Stimulated activated CD4-positive, alpha-beta T cell treated with anti-CD3 and anti-CD28 coated beads, Interleukin-4, amount 100 ng/mL, for 24 hours (primary cell): ENCODE measurements around the gene CADM2.
"Not testable (repeated sequence)": the region's sequence is repeated elsewhere in the genome, so short reads cannot be mapped to it uniquely, and the experiment has no call there.

Source experiments
- DNase-seq: peaks from one replicate; pipeline ENCODE4 v3.0.0-alpha.2; 2020

The CADM2 gene

DNA sequence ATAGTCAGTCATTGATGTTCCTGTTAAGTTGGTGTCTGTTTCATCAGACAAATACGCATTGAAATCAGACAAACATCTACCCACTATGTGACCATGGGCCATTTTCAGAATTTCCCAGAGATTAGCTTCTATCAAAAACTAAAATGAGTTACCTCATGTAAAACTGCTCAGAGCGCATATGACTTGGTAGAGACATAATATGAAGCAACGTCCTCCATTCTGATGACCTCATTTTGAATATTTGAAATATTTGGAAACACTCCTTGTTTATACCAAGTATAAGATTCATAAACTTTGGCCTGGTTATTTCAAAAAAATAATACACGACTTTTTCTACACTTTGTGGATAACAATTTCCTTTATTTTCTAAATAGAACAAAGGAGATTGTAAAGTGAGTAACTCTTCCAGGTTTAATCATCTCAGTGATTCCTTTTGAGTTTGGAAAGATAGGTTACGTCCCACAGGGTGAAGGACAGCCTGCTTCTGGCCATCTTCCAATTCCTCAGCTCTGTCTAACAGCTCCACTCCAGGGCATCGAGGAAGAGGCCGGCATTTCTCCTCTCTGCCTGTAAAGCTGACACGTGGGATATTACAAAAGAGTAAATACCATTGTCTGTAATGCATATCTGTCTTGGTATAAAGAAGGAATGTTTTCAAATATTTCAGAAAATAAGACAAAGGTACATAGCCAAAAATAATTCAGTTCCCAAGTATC is 122.6 kb downstream of the CADM2 start:
- DNase-seq = no peak

DNA sequence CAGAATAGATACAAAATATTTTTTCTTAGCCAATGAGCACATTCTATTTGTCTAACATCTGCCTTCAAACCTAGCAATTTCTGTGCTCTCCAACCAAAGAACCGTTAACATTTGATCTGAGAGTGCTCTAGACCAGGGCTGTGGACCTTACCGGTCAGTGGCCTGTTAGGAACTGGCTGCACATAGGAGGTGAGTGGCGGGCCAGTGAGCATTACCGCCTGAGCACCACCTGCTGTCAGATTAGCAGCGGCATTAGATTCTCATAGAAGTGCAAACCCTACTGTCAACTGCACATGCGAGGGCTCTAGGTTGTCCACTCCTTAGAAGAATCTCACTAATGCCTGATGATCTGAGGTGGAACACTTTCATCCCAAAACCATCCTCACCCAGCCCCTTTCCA is 131.7 kb downstream of the CADM2 start:
- DNase-seq = no peak

DNA sequence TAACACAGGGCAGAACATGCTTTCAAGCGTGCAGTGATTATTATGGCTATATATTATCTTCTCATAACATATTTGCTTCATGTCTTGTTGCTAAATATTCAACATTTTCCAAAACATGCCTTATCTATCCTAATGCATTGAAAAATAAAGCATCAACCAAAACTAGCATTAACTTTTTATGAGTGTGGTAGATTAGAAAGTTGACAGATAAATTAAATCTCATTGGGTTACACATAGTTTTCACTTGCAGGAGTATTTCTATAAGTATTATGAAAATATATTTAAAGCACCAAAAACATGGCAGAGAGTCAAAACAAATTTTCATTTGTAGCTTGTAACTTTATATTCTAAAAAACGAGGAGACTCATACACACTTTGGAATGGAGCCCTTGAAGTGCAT is 141.5 kb downstream of the CADM2 start:
- DNase-seq = no peak

DNA sequence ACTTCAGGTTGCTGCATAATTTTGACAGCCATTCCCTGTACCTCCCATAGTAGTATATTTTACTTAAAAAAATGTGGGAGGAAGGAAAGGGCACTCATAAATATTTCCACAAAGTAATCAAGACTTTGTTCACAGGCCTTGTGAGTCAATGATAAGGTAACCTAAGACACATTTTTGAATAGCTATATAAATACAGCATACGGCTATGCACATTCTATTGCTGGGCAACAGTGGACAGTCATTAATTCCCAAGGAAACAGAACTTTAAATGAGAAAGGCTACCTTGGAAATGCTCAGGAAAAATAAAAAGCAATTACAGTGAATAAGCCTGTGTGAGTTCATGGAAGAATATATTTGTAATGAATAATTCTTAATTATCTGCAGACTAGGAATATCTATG is 144.0 kb downstream of the CADM2 start:
- DNase-seq = no peak

DNA sequence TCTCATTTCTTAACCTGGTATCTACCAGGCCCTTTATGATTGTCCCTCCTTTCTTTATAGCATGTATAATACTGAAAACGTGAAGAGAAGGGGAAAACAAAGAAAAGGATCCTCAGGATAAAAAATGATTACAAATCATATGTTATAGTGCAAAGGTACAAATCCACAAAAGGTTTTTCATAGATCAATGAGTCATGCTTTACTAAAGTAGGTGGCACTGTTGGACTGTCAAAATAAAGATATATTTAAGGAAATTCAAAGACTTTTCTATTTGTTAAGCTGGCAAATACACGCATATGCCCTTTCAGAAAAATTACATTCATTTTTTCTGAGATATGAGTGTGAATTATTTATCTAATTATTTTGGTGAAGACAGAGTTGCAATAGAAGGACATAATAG is 151.6 kb downstream of the CADM2 start:
- no peak for DNase-seq

DNA sequence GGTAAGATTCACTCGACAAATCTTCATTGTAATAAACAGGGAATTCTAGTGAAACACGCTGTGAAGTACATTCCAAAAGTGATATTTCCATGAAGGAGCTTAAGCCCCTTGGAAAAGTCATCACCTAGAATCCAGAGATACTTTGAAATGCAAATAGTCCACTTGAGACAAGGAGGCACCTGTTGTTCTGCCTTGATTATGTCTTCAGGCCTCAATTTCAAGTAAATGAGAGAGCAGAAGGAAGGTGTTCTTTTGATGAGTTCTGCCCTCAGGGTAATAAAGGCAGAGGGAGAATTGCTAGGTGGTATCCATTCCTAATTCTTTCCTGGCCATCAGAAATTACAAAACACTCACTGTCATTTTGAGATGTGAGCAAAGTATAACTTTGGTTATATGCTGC is 162.1 kb downstream of the CADM2 start:
- DNase-seq = no peak

DNA sequence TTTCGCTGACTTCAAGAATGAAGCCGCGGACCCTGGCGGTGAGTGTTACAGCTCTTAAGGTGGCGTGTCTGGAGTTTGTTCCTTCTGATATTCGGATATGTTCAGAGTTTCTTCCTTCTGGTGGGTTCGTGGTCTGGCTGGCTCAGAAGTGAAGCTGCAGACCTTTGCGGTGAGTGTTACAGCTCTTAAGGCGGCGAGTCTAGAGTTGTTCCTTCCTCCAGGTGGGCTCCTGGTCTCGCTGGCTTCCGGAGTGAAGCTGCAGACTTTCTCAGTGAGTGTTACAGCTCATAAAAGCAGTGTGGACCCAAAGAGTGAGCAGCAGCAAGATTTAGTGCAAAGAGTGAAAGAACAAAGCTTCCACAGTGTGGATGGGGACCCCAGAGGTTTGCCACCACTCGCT is 174.1 kb downstream of the CADM2 start:
- not testable (repeated sequence) for DNase-seq

DNA sequence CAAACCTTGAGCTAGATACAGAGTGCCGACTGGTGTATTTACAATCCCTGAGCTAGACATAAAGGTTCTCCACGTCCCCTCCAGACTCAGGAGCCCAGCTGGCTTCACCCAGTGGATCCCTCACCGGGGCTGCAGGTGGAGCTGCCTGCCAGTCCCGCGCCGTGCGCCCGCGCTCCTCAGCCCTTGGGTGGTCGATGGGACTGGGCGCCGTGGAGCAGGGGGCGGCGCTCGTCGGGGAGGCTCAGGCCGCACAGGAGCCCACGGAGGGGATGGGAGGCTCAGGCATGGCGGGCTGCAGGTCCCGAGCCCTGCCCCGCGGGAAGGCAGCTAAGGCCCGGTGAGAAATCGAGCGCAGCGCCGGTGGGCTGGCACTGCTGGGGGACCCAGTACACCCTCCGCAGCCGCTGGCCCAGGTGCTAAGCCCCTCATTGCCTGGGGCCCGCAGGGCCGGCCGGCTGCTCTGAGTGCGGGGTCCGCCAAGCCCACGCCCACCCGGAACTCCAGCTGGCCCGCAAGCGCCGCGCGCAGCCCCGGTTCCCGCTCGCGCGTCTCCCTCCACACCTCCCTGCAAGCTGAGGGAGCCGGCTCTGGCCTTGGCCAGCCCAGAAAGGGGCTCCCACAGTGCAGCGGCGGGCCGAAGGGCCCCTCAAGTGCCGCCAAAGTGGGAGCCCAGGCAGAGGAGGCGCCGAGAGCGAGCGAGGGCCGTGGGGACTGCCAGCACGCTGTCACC is 175.1 kb downstream of the CADM2 start:
- not testable (repeated sequence) for DNase-seq

DNA sequence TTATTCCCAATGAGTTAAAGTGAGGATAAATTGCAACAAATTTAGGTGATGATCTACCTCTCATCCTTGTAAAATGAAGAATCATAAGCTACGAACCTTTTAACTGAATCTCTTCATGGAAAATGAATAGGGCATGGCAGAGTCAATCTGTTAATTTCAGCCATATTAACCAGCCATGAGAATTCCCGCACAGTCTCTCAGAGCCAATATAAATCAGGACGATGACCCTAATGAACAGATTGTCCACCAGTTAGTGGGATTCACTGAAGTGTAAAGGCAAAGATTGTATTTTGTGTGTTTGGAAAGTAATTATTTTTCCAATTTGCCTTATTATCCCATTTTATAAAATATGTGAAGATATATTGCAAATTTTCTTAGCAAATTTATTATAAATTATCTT is 183.8 kb downstream of the CADM2 start:
- no peak for DNase-seq

DNA sequence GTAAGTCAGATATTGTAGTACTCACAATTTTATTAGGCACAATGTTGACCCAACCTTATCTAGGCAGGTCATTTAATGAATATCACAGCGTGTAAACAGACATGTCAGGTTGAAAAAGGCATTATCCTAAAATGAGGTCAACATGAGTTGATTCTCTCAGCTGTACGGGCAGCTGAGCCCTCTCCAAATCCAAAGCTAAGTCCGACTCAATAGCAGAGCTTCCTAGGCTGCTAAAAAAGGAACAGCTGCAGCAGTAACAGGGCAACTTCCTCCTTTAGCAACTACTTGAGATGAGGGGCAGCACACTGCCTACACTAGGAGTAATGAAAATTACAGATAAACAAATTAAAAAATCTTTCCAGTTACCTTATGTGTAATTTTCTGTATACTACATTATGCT is 189.2 kb downstream of the CADM2 start:
- DNase-seq = no peak

DNA sequence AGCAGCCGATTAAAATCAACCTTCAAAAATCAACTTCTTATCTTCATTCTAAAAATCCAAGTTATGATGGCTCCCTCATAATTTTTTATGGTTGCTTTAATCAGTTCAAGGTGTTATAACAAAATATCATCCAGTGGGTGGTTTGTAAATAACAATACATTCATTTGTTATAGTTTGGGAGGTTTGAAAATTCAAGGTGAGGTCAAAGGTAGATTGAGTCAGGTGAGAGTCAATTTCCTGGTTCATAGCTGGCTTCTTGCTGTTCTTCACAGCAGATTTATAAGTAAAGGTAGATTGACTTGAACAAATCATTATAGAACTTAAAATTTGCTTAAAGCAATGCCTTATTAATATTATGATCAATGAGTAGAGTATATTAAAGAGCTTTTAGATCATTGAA is 192.8 kb downstream of the CADM2 start:
- no peak for DNase-seq

DNA sequence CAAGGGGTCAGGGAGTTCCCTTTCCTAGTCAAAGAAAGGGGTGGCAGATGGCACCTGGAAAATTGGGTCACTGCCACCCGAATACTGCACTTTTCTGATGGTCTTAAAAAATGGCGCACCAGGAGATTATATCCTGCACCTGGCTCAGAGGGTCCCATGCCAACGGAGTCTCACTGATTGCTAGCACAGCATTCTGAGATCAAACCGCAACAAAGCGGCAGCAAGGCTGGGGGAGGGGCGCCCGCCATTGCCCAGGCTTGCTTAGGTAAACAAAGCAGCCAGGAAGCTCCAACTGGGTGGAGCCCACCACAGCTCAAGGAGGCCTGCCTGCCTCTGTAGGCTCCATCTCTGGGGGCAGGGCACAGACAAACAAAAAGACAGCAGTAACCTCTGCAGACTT is 194.5 kb downstream of the CADM2 start:
- DNase-seq = not testable (repeated sequence)

DNA sequence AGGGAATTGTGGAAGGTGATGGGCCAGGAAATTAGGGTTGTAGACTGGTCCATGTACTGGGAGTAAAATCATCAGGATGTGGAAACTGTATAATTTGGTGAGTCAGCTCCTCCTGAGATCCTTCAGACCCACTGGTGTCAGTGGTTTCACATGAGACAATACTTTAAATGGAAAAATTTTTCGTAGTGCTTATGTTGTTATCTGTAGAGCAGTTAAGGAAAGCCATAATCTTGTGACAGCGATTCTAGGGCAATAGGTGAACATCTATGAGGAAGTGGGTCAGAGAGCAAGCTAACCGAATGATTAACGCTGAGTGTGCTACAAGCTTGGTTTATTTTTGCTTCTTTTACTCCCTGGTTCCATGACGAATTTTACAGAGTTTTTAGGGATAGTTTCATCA is 200.6 kb downstream of the CADM2 start:
- DNase-seq = no peak

DNA sequence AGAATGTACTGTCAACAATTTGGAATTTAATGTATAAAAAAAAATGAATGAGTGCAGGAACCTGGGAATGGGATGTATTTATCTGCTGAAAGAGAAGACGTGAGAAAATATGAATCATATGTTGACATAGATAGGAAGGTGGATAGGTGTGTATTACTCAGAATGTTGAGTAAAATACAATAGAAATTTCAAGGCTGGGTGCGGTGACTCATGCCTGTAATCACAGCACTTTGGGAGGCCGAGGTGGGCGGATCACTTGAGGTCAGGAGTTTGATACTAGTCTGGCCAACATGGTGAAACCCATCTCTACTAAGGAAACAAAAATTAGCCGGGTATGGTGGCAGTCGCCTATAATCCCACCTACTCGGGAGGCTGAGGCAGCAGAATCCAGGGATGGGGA is 202.8 kb downstream of the CADM2 start:
- DNase-seq = no peak

DNA sequence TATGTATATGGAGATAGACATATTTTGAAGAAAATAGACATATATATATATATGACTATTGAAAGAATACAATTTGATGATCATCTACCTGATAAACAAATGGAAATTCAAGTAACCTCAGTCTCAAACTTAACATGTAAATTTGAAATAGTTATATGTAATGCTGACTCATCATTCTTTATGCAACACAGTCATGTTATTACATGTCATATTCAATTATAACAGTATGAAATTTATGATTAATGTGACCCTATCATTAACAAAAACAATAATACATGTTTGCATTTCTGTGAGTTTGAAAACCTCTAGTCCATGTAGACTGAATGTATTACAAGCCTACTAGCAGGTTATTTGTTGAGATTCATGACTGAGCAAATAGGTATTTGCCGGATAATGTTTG is 204.1 kb downstream of the CADM2 start:
- DNase-seq = no peak

DNA sequence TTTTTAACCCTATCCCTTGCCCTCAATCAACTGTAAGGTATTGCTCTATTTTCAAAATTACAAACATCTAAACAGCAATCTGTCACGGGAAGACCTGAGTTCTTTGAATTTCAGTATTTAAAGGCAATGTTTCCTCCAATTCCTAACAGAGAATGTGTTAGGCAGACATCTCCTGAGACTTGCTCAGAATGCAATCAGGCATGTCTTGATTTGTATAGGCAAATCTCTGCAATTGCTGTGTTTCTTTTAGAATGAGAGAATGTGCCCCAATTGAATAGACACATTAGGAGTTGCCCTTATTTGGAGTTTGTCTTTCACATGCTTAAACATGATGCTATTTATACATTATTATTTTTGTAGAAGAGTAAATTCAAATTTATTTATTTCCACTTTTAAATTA is 205.6 kb downstream of the CADM2 start:
- no peak for DNase-seq

DNA sequence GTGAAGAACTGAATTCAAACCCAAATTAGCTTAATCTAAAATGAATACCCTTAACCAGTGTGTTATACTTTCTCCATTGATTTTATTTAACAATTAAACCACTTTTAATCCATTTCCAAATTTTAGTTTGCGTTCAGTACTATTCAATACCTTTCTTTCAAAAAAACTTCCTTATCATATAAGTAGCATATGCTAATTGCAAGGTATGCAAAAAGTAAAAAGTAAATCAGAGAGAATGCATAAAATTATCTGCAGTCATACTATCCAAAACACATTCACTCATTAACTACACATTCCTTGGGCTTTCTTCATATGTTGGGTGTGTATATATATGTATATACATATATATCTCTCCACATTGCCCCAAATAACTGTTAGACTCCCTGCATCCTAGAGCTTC is 208.8 kb downstream of the CADM2 start:
- DNase-seq = no peak

DNA sequence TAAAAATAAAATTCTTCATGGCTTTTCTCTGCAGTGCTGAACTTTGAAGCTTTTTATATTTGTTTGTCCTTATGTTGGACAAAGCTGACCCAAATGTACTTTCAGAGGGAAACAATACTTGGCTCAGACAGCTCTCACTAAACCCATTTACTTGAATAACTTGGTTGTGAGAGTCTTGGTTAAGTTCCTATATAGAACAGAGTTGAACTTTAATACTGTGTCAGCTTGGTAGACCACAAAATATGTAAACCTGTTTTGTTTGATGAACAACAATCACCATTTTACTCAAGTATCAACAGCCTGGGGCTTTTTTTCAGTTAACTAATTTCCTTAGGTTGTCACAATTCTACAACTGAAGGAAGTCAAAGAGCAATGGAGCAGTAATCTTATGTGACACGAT is 211.9 kb downstream of the CADM2 start:
- no peak for DNase-seq

DNA sequence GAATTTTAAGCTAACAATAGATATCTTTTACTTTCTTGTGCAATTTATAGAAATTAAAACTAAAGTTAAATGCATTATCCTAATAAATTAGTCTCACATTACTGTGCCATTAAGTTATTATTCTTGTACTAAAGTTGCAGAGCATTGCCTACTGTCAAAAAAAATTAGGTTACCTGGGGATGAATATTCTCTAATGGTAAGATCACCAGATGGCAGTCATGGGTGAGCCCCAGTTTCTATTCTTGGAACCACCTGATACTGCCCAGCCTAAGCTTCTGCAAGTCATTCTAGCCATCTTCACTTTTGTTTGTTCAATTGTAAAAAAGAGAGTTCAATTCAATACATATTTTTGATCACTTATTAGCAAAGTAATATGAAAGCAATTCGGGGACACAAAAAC is 213.2 kb downstream of the CADM2 start:
- DNase-seq = no peak

DNA sequence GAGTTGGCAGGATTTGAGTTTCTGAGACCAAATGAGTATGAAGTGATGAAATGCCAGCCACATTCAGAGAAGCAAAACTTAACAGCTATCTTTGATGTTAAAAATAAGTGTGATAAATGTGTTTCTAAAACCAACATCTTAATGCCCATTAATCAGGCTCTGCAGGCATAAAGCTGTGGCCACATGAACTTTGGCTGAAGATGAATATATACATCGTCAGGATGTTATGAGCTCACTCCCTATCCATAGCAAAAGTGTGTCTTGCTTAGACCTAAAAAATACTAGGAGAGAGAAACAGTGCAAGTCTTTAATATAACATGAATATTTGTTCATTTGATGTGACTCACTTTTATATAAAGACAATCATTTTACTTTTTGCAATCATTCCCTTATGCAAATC is 218.0 kb downstream of the CADM2 start:
- DNase-seq = no peak

DNA sequence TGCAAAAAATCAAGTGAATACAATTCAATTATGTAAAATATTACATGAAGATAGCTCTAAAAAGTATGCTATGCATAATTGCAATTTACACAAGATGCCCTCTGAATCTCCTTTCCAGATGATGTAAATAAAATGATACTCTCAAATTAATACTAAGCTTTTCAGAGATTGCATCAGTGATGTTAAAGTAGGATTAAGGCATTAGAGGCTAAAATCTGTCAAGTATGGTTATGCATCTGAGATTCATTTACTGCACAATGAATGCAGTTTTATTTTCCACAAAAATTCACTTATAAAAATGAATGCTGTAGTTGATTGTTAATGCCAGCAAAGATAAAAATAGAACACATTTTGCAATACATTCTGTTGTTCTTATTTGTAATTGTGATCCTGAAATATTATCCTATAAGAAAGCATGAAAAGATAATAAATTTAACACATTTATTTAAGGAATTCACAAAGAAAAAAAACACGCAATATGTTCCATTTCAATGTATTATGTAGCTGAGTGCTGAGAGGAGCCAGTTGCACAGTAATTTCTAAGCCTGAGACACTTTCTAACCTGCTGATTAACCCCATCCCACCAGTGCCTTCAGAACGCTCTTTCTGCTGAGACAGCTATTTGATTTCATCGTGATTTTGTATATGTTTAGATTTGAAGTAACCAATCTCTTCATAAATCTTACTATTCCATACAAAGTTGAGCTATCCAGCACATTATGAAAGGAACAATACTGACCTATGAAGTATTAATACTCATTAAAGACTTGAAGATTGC is 224.4 kb downstream of the CADM2 start:
- no peak for DNase-seq

DNA sequence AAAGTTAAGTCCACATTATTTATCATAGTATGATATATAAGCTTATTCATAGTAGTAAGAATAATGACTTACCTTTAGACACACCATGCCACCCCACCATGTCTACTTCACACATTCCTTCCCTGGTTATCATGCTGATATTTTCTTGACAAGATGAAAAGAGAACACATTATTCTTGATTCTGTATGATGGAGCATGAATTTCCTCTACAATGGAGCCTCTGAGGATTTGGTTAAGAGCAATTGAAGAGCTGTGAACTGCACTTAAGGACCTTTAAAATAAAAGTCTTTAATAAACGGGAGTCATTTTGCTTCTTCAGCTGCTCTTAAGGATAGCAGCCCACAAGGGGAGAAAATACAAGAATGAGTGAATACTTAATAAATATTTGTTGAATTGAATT is 226.7 kb downstream of the CADM2 start:
- DNase-seq = no peak

DNA sequence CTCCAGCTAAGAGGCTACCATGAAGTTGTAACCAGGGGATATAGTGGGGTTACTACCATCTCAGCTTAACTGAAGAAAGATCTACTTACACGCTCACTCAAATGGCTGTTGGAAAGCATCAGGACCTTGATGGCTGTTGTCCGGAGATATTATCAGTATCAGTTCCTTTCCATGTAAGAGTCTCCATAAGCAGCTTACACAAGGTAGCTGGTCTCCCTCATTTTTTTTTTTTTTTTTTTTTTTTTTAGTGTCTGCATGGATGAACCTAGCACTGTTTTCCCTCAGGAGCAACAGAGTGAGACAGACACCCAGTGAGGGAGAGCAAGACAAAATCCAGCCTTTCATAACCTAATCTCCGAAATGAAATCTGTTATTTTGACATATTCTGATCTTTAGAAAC is 230.9 kb downstream of the CADM2 start:
- DNase-seq = no peak

DNA sequence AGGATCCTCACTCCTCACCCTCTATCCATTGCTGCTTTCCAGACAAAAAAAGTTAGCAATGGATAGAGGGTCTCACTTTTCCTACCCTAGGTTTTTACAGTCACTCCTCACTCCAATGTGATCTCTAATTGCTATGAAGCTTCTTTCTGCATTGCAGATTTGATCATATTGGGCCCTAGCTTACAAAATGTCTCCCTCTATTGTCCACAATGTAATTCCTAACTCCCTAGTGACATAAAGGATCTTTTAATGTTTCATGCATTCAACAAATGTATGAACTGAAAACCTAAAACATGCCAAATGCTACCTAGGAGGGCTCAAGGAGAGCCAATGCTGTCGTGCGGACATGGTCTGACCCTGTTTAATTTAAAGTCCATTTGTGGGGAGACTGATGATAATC is 234.8 kb downstream of the CADM2 start:
- no peak for DNase-seq
